ENCODE results near the gene RHBG. TPM values are rescaled to one million over a fixed set of nuclear protein-coding genes. Genes with fewer than 3 reads are reported as not detected.

RHBG gene
- total and polyA plus RNA-seq, 4 donors, result 0.25 to 6.4 (median 2.3) TPM

- no peak overlapping the region for H3K4me3 ChIP-seq (ENCODE audit: low read depth in 1 of 3, low read length in 3 of 3)
- no peaks in the 10 kb centered on the region for H3K27me3 ChIP-seq (ENCODE audit: control insufficient read depth in 4 of 4, insufficient read depth in 4 of 4, low read length in 3 of 4)
- TF ChIP-seq JUND (IDR thresholded peaks at IDR 0.05) (no peak), HNF4A (conservative IDR thresholded peaks at IDR 0.05) (no peak), ZBTB33 (IDR thresholded peaks at IDR 0.05) (no peak), FOXA2 (IDR thresholded peaks at IDR 0.05) (no peak), MAX (IDR thresholded peaks at IDR 0.05) (no peak), HNF4G (IDR thresholded peaks at IDR 0.05) (no peak)
- DNase-seq (ENCODE audit: low spot score), result no peak
- H3K27ac ChIP-seq (ENCODE audit: low read depth in 1 of 2, low read length in 2 of 2), result no peak overlapping the region
- no peaks in the 10 kb centered on the region for H3K36me3 ChIP-seq (ENCODE audit: control insufficient read depth in 4 of 4, insufficient read depth in 3 of 4, low read depth in 1 of 4, low read length in 3 of 4)
- peaks cover 0 to 2% (median 0%) of the 10 kb centered on the region in 4 donors for H3K4me1 ChIP-seq (ENCODE audit: control insufficient read depth in 4 of 4, insufficient read depth in 4 of 4, low read length in 3 of 4)
- 72% methylated on average over 11 of the region's 11 CpGs for WGBS
- H3K9me3 ChIP-seq (ENCODE audit: control insufficient read depth in 4 of 4, low read length in 3 of 4), result no peaks in the 10 kb centered on the region
- H3K9ac ChIP-seq (ENCODE audit: low read depth in 1 of 2, low read length in 2 of 2), result no peak overlapping the region
Observed at GRCh38 chr1:156391366-156391677, 22.3 kb downstream of the RHBG start.

- Histone ChIP-seq H3K27me3 (ENCODE audit: control insufficient read depth in 4 of 4, insufficient read depth in 4 of 4, low read length in 3 of 4) (no peaks in the 10 kb centered on the region), H3K4me3 (ENCODE audit: low read depth in 1 of 3, low read length in 3 of 3) (no peak overlapping the region), H3K4me1 (ENCODE audit: control insufficient read depth in 4 of 4, insufficient read depth in 4 of 4, low read length in 3 of 4) (peaks cover 0 to 2% (median 0%) of the 10 kb centered on the region in 4 donors), H3K9ac (ENCODE audit: low read depth in 1 of 2, low read length in 2 of 2) (no peak overlapping the region), H3K36me3 (ENCODE audit: control insufficient read depth in 4 of 4, insufficient read depth in 3 of 4, low read depth in 1 of 4, low read length in 3 of 4) (no peaks in the 10 kb centered on the region), H3K9me3 (ENCODE audit: control insufficient read depth in 4 of 4, low read length in 3 of 4) (no peaks in the 10 kb centered on the region), H3K27ac (ENCODE audit: low read depth in 1 of 2, low read length in 2 of 2) (no peak overlapping the region)
- 67% methylated on average over 8 of the region's 8 CpGs for WGBS
- no peak for TF ChIP-seq RAD21 (IDR thresholded peaks at IDR 0.05)
- no peak for TF ChIP-seq ATF3 (IDR thresholded peaks at IDR 0.05)
- TF ChIP-seq JUND (IDR thresholded peaks at IDR 0.05), result no peak
- TF ChIP-seq NR2F2 (IDR thresholded peaks at IDR 0.05), result no peak
- no peak for TF ChIP-seq GABPA (IDR thresholded peaks at IDR 0.05 in 1 of 2, conservative IDR thresholded peaks at IDR 0.05 in 1 of 2)
- no peak for DNase-seq (ENCODE audit: low spot score)
Observed at GRCh38 chr1:156391701-156392100, 22.7 kb downstream of the RHBG start.

GRCh38 chr1:156392452-156392853, 23.4 kb downstream of the RHBG start:
- Histone ChIP-seq H3K9me3 (ENCODE audit: control insufficient read depth in 4 of 4, low read length in 3 of 4) (no peaks in the 10 kb centered on the region), H3K4me3 (ENCODE audit: low read depth in 1 of 3, low read length in 3 of 3) (no peak overlapping the region), H3K36me3 (ENCODE audit: control insufficient read depth in 4 of 4, insufficient read depth in 3 of 4, low read depth in 1 of 4, low read length in 3 of 4) (no peaks in the 10 kb centered on the region), H3K27me3 (ENCODE audit: control insufficient read depth in 4 of 4, insufficient read depth in 4 of 4, low read length in 3 of 4) (no peaks in the 10 kb centered on the region), H3K27ac (ENCODE audit: low read depth in 1 of 2, low read length in 2 of 2) (no peak overlapping the region), H3K9ac (ENCODE audit: low read depth in 1 of 2, low read length in 2 of 2) (no peak overlapping the region), H3K4me1 (ENCODE audit: control insufficient read depth in 4 of 4, insufficient read depth in 4 of 4, low read length in 3 of 4) (peaks cover 0 to 2% (median 0%) of the 10 kb centered on the region in 4 donors)
- 89% methylated on average over 13 of the region's 13 CpGs for WGBS
- DNase-seq (ENCODE audit: low spot score), result no peak
- no peak for TF ChIP-seq ATF3 (IDR thresholded peaks at IDR 0.05)
- TF ChIP-seq FOXA1 (IDR thresholded peaks at IDR 0.05), result no peak
- TF ChIP-seq CTCF (IDR thresholded peaks at IDR 0.05; ENCODE audit: low read depth, low read length, missing input control), result no peak
- no peak for TF ChIP-seq MAX (IDR thresholded peaks at IDR 0.05)
- no peak for TF ChIP-seq HNF4G (IDR thresholded peaks at IDR 0.05)
- TF ChIP-seq FOXA2 (IDR thresholded peaks at IDR 0.05), result no peak
- no peak for TF ChIP-seq HNF4A (conservative IDR thresholded peaks at IDR 0.05)
- TF ChIP-seq NR2F2 (IDR thresholded peaks at IDR 0.05), result no peak
- TF ChIP-seq ZBTB33 (IDR thresholded peaks at IDR 0.05), result no peak
- TF ChIP-seq REST (IDR thresholded peaks at IDR 0.05), result no peak
- no peak for TF ChIP-seq RXRA (IDR thresholded peaks at IDR 0.05)
- no peak for TF ChIP-seq EGR1 (IDR thresholded peaks at IDR 0.05; ENCODE audit: low read depth in 2 of 2)
- TF ChIP-seq SP1 (IDR thresholded peaks at IDR 0.05), result no peak
